T47D (cell line): ENCODE results near the gene MAML3.
"Not testable (repeated sequence)": the region's sequence is repeated elsewhere in the genome, so short reads cannot be mapped to it uniquely, and the experiment has no call there.

Experiments
- DNase-seq, 2 experiments: peaks; one replicate each; pipeline versions ENCODE4 v3.0.0 to v3.0.0-alpha.2; 2011 to 2012; ENCODE audit warnings: low read depth in 1 of 2, low spot score in 1 of 2
- JUND ChIP-seq: IDR thresholded peaks from 2 replicates; pipeline ENCODE4 v1.6.1; 2012; ENCODE audit warnings: low read depth
- in situ Hi-C: cut with HindIII; loops from 2 replicates; pipeline ENCODE4 v1.10.0; 2016; ENCODE audit warnings: low sequenced_read_pairs, low pct_unique_long_range_greater_than_20kb

MAML3 gene

DNA sequence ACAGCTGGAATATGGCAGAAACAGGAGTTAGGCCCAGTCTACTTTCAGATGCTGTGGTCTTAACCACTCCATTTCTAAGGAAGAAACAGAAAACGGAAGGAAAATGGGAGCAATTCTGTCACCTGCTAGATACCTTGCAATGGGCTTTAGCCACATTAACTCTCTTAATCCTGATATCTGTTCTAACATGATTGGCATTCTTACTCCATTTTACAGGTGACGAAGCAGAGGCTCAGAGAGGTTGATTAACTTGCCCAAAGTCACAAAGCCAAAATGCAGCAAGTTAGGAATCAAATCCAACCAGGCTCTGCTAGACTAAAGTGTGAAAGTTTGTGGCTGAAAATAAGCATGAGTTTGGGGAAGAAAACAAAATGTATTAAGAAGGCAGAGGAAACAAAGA is 196.9 kb downstream of the MAML3 start:
- in situ Hi-C loops: no loop called here
- no peak for TF ChIP-seq JUND
- no peak for DNase-seq

GRCh38 chr4:139956507-139957017 is 197.4 kb downstream of the MAML3 start:
- in situ Hi-C loops: no loop called here
- no peak for TF ChIP-seq JUND
- DNase-seq: no peak

DNA sequence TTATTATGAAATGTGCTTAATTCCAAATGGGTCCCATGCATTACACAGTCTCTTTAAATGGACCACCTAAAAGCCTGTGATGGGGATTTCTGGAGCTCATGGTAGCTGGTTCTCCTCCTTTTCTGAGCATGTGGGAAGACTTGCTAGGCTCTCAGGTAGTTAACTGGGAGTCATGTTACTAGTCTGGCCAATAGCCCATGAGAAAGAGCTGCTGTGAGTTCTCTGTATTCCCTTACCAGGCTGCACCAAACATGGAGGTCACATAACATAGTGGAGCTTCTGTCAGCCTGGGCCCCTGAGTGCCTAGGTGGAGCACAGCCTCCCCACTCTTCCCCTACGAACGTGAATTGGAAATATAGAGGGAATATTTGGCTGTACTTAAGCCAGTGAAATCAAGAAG is 198.4 kb downstream of the MAML3 start:
- TF ChIP-seq JUND: no peak

GRCh38 chr4:139954512-139954911 is 199.5 kb downstream of the MAML3 start:
- TF ChIP-seq JUND: no peak
- DNase-seq: no peak
- in situ Hi-C loops: no loop called here

More for the DNA sequence above, 198.4 kb downstream of the MAML3 start:
- in situ Hi-C loops: no loop called here
- peak in 1 of 2 experiments; percentile 7 for DNase-seq

DNA sequence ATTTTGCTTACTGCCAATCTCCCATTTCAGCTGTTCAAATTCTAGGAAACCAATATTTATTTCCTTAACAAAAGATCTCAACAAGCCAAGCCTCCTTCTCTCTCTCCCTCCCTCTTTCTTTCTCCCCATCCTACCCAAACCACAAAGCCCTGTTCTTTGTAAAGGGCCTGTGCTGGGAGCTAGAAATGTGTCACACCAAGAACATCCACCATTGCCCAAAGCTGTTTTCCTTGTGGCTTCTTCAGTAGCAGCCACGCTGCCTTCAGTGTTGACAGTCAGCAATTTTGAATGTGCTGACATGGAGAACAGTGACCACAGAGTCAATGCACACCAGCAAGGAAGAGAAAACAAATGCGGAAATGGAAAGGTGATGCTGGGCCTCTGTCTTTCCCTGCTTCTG is 203.0 kb downstream of the MAML3 start:
- DNase-seq: peak in 1 of 2 experiments; percentile 84
- no peak for TF ChIP-seq JUND
- in situ Hi-C loops: no loop called here

DNA sequence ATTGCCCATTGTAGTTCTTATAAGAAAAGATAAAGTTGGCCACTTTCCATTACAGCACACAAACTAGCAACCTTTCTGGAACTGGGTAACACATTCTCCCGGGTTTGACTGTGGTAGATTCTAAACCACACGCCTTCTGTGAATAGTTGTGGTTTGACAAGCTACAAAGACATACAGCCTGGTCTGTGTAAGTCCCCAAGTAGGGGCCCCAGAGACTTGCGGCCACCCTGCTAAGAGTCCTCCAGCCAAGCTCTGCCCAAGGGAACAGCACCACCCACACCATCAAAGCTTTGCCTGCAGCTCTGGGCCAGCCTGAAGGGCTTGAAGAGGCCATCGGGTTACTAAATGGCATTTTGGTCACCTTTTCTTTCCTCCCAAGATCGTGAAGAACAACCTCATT is 203.4 kb downstream of the MAML3 start:
- no peak for TF ChIP-seq JUND
- in situ Hi-C loops: no loop called here
- peak in 1 of 2 experiments; percentile 16 for DNase-seq

DNA sequence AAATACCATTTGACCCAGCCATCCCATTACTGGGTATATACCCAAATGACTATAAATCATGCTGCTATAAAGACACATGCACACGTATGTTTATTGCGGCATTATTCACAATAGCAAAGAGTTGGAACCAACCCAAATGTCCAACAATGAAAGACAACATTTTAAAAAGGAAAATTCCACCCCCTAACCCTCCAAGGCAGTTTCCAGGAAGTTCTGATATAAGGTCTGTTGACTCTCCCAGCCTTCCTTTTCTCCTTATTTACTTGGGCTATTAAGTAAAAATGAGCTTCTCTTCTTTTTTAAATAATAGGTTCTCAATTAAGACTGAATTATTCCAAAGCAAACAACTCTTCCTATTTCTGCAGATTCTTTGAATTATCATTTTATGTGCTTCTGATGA is 209.1 kb downstream of the MAML3 start:
- in situ Hi-C loops, DNase-seq: not testable (repeated sequence)

DNA sequence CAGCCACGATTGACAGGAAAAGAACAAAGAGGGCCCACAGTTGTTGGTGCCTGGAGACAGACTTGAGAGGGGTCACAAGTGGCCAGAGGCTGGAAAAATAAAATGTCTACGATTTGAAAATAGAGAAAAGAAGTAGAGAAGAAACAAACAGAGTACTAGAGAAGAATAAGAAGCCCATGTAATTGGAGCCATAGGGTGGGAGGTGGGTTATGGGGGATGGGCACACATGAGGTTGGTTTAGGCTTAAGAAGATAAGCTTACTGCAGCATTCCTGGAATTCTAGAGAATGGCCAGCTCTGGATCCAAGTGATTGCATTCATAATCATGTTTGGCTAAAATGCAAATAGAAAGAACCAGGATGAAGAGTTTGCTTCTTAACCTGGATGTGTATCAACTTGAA is 210.7 kb downstream of the MAML3 start:
- in situ Hi-C loops: no loop called here
- no peak for TF ChIP-seq JUND
- no peak for DNase-seq

GRCh38 chr4:139942241-139942640 is 211.7 kb downstream of the MAML3 start:
- DNase-seq: no peak
- in situ Hi-C loops: no loop called here
- no peak for TF ChIP-seq JUND

- in situ Hi-C loops: no loop called here
- no peak for DNase-seq
- no peak for TF ChIP-seq JUND
These were observed 213.4 kb downstream of the MAML3 start for GRCh38 chr4:139940600-139940999.

- no peak for TF ChIP-seq JUND
- DNase-seq: no peak
- in situ Hi-C loops: no loop called here
These were observed 215.6 kb downstream of the MAML3 start for GRCh38 chr4:139938414-139938813.

DNA sequence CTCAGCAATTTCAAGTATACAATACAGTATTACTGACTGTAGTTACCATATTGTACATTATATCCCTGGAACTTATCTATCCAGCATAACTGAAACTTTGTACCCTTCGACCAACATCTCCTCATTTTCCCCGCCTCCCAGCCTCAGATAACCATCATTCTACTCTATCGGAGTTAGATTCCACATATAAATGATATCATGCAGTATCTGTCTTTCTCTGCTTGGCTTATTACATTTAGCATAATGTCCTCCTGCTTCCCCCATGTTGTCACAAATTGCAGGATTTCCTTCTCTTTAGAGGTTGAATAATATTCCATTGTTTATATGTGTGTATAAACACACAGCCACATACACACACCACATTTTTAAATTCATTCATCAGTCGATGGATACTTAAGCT is 218.1 kb downstream of the MAML3 start:
- in situ Hi-C loops: no loop called here
- no peak for DNase-seq
- no peak for TF ChIP-seq JUND

GRCh38 chr4:139934708-139935195 is 219.2 kb downstream of the MAML3 start:
- no peak for DNase-seq
- TF ChIP-seq JUND: no peak
- in situ Hi-C loops: no loop called here

- TF ChIP-seq JUND: no peak
- in situ Hi-C loops: no loop called here
- DNase-seq: no peak
These were observed 219.8 kb downstream of the MAML3 start for GRCh38 chr4:139934057-139934707.
